GM15510 (cell line): ENCODE measurements around the gene N4BP2L1.

ENCODE experiments used
- POLR2A ChIP-seq: IDR thresholded peaks from 3 replicates; pipeline ENCODE4 v1.6.1; 2011; ENCODE audit warnings: borderline replicate concordance; ENCODE audit not compliant: insufficient read length; ENCODE audit errors: extremely low read depth

The N4BP2L1 gene

GRCh38 chr13:32427852-32428580, at the start of gene N4BP2L1:
TSS of gene N4BP2L1 (minus strand) at chr13:32428130. CDS start at chr13:32428082, 48 bp downstream.
- TF ChIP-seq POLR2A, result peak; percentile 91

- no peak for TF ChIP-seq POLR2A
These were observed 49.0 kb upstream of the N4BP2L1 start for GRCh38 chr13:32476892-32477291.

- TF ChIP-seq POLR2A, result no peak
These were observed 48.2 kb upstream of the N4BP2L1 start for GRCh38 chr13:32476021-32476731.

- no peak for TF ChIP-seq POLR2A
These were observed 47.3 kb upstream of the N4BP2L1 start for GRCh38 chr13:32474999-32475792.

- TF ChIP-seq POLR2A, result no peak
These were observed 45.7 kb upstream of the N4BP2L1 start for GRCh38 chr13:32473650-32474049.

GRCh38 chr13:32472194-32472621, 44.3 kb upstream of the N4BP2L1 start:
- no peak for TF ChIP-seq POLR2A

GRCh38 chr13:32471187-32471922, 43.4 kb upstream of the N4BP2L1 start:
- TF ChIP-seq POLR2A, result no peak

- no peak for TF ChIP-seq POLR2A
These were observed 40.7 kb upstream of the N4BP2L1 start for GRCh38 chr13:32468502-32469142.

- TF ChIP-seq POLR2A, result no peak
These were observed 28.7 kb upstream of the N4BP2L1 start for GRCh38 chr13:32456591-32456990.

GRCh38 chr13:32455594-32455903, 27.6 kb upstream of the N4BP2L1 start:
- TF ChIP-seq POLR2A, result no peak

GRCh38 chr13:32454886-32455593, 27.1 kb upstream of the N4BP2L1 start:
- TF ChIP-seq POLR2A, result no peak

- no peak for TF ChIP-seq POLR2A
These were observed 26.1 kb upstream of the N4BP2L1 start for GRCh38 chr13:32453981-32454380.

- TF ChIP-seq POLR2A, result no peak
These were observed 21.0 kb upstream of the N4BP2L1 start for GRCh38 chr13:32448972-32449371.
